ENCODE data around the gene SCAMP5. TPM values are rescaled to one million over a fixed set of nuclear protein-coding genes. Genes with fewer than 3 reads are reported as not detected.
A peak's percentile ranks its signal among the peaks of the same experiment; 100 is the strongest.

The SCAMP5 gene
- total RNA-seq, 1 donor from 2014 or later: 23.5 TPM

GRCh38 chr15:75043509-75044257 is 48.3 kb downstream of the SCAMP5 start:
- H3K9me3 Mint-ChIP-seq (ENCODE audit: unreplicated experiment): no peaks in the 10 kb centered on the region

GRCh38 chr15:75044258-75044878 is 49.0 kb downstream of the SCAMP5 start:
- no peaks in the 10 kb centered on the region for H3K9me3 Mint-ChIP-seq (ENCODE audit: unreplicated experiment)
- H3K4me3 Mint-ChIP-seq (ENCODE audit: unreplicated experiment): peak overlapping the region; percentile 26
- no peak for TF ChIP-seq CTCF (IDR thresholded peaks at IDR 0.05)
- peaks cover 6% of the 10 kb centered on the region for H3K36me3 Mint-ChIP-seq (ENCODE audit: unreplicated experiment)
- H3K4me1 Mint-ChIP-seq (ENCODE audit: unreplicated experiment): peaks cover 48% of the 10 kb centered on the region
- no peaks in the 10 kb centered on the region for H3K27me3 Mint-ChIP-seq (ENCODE audit: unreplicated experiment)
- no peak for DNase-seq (ENCODE audit: extremely low spot score, unreplicated experiment)
- peak overlapping the region; percentile 93 for H3K27ac Mint-ChIP-seq (ENCODE audit: unreplicated experiment)

More at GRCh38 chr15:75043509-75044257, 48.3 kb downstream of the SCAMP5 start:
- H3K27ac Mint-ChIP-seq (ENCODE audit: unreplicated experiment): peak overlapping the region; percentile 93
- peaks cover 3% of the 10 kb centered on the region for H3K36me3 Mint-ChIP-seq (ENCODE audit: unreplicated experiment)
- no peaks in the 10 kb centered on the region for H3K27me3 Mint-ChIP-seq (ENCODE audit: unreplicated experiment)
- DNase-seq (ENCODE audit: extremely low spot score, unreplicated experiment): peak; percentile 97
- peak; percentile 65 for TF ChIP-seq CTCF (IDR thresholded peaks at IDR 0.05)
- peak overlapping the region; percentile 18 for H3K4me3 Mint-ChIP-seq (ENCODE audit: unreplicated experiment)
- peaks cover 55% of the 10 kb centered on the region for H3K4me1 Mint-ChIP-seq (ENCODE audit: unreplicated experiment)

- Mint-ChIP-seq H3K4me3 (ENCODE audit: unreplicated experiment) (no peak overlapping the region), H3K36me3 (ENCODE audit: unreplicated experiment) (peaks cover 6% of the 10 kb centered on the region), H3K27ac (ENCODE audit: unreplicated experiment) (no peak overlapping the region), H3K4me1 (ENCODE audit: unreplicated experiment) (peaks cover 46% of the 10 kb centered on the region), H3K9me3 (ENCODE audit: unreplicated experiment) (no peaks in the 10 kb centered on the region), H3K27me3 (ENCODE audit: unreplicated experiment) (no peaks in the 10 kb centered on the region)
- no peak for DNase-seq (ENCODE audit: extremely low spot score, unreplicated experiment)
- TF ChIP-seq CTCF (IDR thresholded peaks at IDR 0.05): no peak
These were observed 50.1 kb downstream of the SCAMP5 start for GRCh38 chr15:75045332-75046015.

- peaks cover 5% of the 10 kb centered on the region for H3K36me3 Mint-ChIP-seq (ENCODE audit: unreplicated experiment)
- DNase-seq (ENCODE audit: extremely low spot score, unreplicated experiment): no peak
- no peak overlapping the region for H3K27ac Mint-ChIP-seq (ENCODE audit: unreplicated experiment)
- H3K27me3 Mint-ChIP-seq (ENCODE audit: unreplicated experiment): no peaks in the 10 kb centered on the region
- no peak overlapping the region for H3K4me3 Mint-ChIP-seq (ENCODE audit: unreplicated experiment)
- no peak for TF ChIP-seq CTCF (IDR thresholded peaks at IDR 0.05)
- no peaks in the 10 kb centered on the region for H3K9me3 Mint-ChIP-seq (ENCODE audit: unreplicated experiment)
- peaks cover 34% of the 10 kb centered on the region for H3K4me1 Mint-ChIP-seq (ENCODE audit: unreplicated experiment)
These were observed 53.0 kb downstream of the SCAMP5 start for GRCh38 chr15:75048394-75048793.

- Mint-ChIP-seq H3K9me3 (ENCODE audit: unreplicated experiment) (no peaks in the 10 kb centered on the region), H3K27me3 (ENCODE audit: unreplicated experiment) (no peaks in the 10 kb centered on the region), H3K36me3 (ENCODE audit: unreplicated experiment) (peaks cover 5% of the 10 kb centered on the region), H3K27ac (ENCODE audit: unreplicated experiment) (no peak overlapping the region), H3K4me1 (ENCODE audit: unreplicated experiment) (peaks cover 24% of the 10 kb centered on the region), H3K4me3 (ENCODE audit: unreplicated experiment) (no peak overlapping the region)
- TF ChIP-seq CTCF (IDR thresholded peaks at IDR 0.05): no peak
- no peak for DNase-seq (ENCODE audit: extremely low spot score, unreplicated experiment)
These were observed 54.0 kb downstream of the SCAMP5 start for GRCh38 chr15:75049392-75049791.

Measured in osteocyte (in vitro differentiated cells).